ENCODE results near the gene PPP1R9B.

DNA sequence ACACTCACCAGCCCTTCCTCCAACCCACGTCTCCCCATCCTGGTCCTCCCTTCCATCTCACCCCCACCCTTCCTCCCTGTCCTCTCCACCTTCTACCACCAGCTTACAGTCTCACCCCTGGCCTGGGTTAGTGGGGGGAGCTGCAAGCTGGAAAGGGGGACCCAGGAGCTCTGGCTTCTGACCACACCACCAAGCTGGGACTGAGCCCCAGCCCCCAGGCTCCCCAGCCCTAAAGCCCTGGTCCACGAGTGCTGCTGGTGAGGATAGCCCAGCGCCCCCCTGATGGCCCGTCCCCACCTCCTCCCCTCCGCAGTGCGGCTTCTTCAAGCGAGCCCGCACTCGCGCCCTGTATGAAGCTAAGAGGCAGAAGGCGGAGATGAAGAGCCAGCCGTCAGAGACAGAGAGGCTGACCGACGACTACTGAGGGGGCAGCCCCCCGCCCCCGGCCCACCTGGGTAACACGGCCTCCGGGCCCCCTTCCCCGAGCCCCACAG, 62.5 kb downstream of the PPP1R9B start:
- TF ChIP-seq, protein P1, sequence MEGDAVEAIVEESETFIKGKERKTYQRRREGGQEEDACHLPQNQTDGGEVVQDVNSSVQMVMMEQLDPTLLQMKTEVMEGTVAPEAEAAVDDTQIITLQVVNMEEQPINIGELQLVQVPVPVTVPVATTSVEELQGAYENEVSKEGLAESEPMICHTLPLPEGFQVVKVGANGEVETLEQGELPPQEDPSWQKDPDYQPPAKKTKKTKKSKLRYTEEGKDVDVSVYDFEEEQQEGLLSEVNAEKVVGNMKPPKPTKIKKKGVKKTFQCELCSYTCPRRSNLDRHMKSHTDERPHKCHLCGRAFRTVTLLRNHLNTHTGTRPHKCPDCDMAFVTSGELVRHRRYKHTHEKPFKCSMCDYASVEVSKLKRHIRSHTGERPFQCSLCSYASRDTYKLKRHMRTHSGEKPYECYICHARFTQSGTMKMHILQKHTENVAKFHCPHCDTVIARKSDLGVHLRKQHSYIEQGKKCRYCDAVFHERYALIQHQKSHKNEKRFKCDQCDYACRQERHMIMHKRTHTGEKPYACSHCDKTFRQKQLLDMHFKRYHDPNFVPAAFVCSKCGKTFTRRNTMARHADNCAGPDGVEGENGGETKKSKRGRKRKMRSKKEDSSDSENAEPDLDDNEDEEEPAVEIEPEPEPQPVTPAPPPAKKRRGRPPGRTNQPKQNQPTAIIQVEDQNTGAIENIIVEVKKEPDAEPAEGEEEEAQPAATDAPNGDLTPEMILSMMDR (optimal IDR thresholded peaks at IDR 0.05 in 1 of 3, IDR thresholded peaks at IDR 0.05 in 1 of 3, conservative IDR thresholded peaks at IDR 0.05 in 1 of 3; ENCODE audit: extremely low read depth in 1 of 3, insufficient read depth in 2 of 3, low read length in 3 of 3) = no peak
- TF ChIP-seq EZH2 (IDR thresholded peaks at IDR 0.05; ENCODE audit: low read length) = no peak
